Kidney (tissue), 14 donors: ENCODE results near the gene MORC3. TPM values are rescaled to one million over a fixed set of nuclear protein-coding genes. Genes with fewer than 3 reads are reported as not detected.
"Not testable (repeated sequence)": the region's sequence is repeated elsewhere in the genome, so short reads cannot be mapped to it uniquely, and the experiment has no call there.

Source experiments
- DNase-seq, 5 donors: peaks; one replicate each; pipeline ENCODE4 v3.0.0-alpha.2; 2013 to 2020
- FAIRE-seq: peaks from 2 replicates; lab custom pipeline; 2012; peaks lifted over from hg19 to GRCh38; lab: Jason Lieb, UNC
- H3K27ac ChIP-seq, 2 donors: one replicate each; pipeline ENCODE4 v1.7.0; 2013; ENCODE audit warnings: low read depth in 2 of 2, low read length in 2 of 2, inconsistent platforms in 1 of 2
- H3K27me3 ChIP-seq: one replicate; pipeline ENCODE4 v1.7.1; 2013; ENCODE audit warnings: low read length, inconsistent platforms; ENCODE audit not compliant: control insufficient read depth, insufficient read depth
- H3K36me3 ChIP-seq, 3 donors: one replicate each; pipeline versions ENCODE4 v1.7.0 to v1.7.1; 2013; ENCODE audit warnings: low read length in 3 of 3, control low read depth in 1 of 3, inconsistent platforms in 1 of 3; ENCODE audit not compliant: insufficient read depth in 3 of 3, control insufficient read depth in 2 of 3
- H3K4me1 ChIP-seq, 3 donors: one replicate each; pipeline versions ENCODE4 v1.7.0 to v1.7.1; 2013; ENCODE audit warnings: low read length in 3 of 3, inconsistent platforms in 1 of 3, low read depth in 1 of 3; ENCODE audit not compliant: control insufficient read depth in 2 of 3, insufficient read depth in 2 of 3
- H3K4me3 ChIP-seq, 3 donors: one replicate each; pipeline versions ENCODE4 v1.7.0 to v1.8.1; 2013; ENCODE audit warnings: low read length in 3 of 3, control low read depth in 1 of 3, inconsistent platforms in 1 of 3
- H3K9ac ChIP-seq, 3 donors: one replicate each; pipeline versions ENCODE4 v1.7.0 to v1.7.1; 2013; ENCODE audit warnings: low read length in 3 of 3, control low read depth in 1 of 3, inconsistent platforms in 1 of 3
- H3K9me3 ChIP-seq, 3 donors: one replicate each; pipeline versions ENCODE4 v1.7.0 to v1.7.1; 2013; ENCODE audit warnings: low read length in 3 of 3, control low read depth in 1 of 3, inconsistent platforms in 1 of 3; ENCODE audit not compliant: control insufficient read depth in 2 of 3, insufficient read depth in 1 of 3
- intact Hi-C: fragments of 100-400 bp; cut with DNase I; formaldehyde crosslinking; loops from one replicate; pipeline ENCODE4 v1.11.1; 2022
- polyA plus RNA-seq: library from polyadenylated mRNA; stranded (reverse); fragments of 350-450 nt; fragmentation: Illumina TruSeq; extraction: RNeasy Lipid Tissue Mini Kit (QIAGEN cat#74804); gene quantifications from one replicate; pipeline ENCODE4 v1.2.3, GENCODE V29; 2014; ENCODE audit warnings: low read depth, low replicate concordance; ENCODE audit not compliant: insufficient read depth
- total RNA-seq: library from RNA; stranded (reverse); fragmentation: NEBNext Ultra II Directional; extraction: Animal tissue kit (Norgen Biotek cat#: 25700); gene quantifications from one replicate; pipeline ENCODE4 v1.2.1, GENCODE V29; 2021
- TF ChIP-seq, protein P1 (sequence below): IDR thresholded peaks from 3 replicates; pipeline ENCODE4 v1.5.1; 2012; ENCODE audit warnings: mild to moderate bottlenecking, moderate library complexity, borderline replicate concordance; ENCODE audit not compliant: insufficient read depth; ENCODE audit errors: extremely low read depth
- donor health status: control.
- donor health status: control.
- donor health status: control.
- donor health status: control.
- donor health status: control.
- donor health status: DM: yes; HTN: yes; CAD: no.
- donor health status: Normal renal cell carcinoma (clear cell type).

MORC3 gene
- total and polyA plus RNA-seq, 2 donors from 2014 or later = 6.6 to 32.4 TPM

GRCh38 chr21:36396971-36397370 lies 77.0 kb downstream of the MORC3 start:
- Histone ChIP-seq H3K9me3 (no peaks in the 10 kb centered on the region), H3K27ac (no peak overlapping the region), H3K4me1 (no peaks in the 10 kb centered on the region), H3K36me3 (no peaks in the 10 kb centered on the region), H3K27me3 (no peaks in the 10 kb centered on the region), H3K4me3 (no peak overlapping the region), H3K9ac (no peak overlapping the region)
- intact Hi-C loops = no loop called here
- peak in 1 of 5 donors; percentile 33 for DNase-seq
- TF ChIP-seq, protein P1, sequence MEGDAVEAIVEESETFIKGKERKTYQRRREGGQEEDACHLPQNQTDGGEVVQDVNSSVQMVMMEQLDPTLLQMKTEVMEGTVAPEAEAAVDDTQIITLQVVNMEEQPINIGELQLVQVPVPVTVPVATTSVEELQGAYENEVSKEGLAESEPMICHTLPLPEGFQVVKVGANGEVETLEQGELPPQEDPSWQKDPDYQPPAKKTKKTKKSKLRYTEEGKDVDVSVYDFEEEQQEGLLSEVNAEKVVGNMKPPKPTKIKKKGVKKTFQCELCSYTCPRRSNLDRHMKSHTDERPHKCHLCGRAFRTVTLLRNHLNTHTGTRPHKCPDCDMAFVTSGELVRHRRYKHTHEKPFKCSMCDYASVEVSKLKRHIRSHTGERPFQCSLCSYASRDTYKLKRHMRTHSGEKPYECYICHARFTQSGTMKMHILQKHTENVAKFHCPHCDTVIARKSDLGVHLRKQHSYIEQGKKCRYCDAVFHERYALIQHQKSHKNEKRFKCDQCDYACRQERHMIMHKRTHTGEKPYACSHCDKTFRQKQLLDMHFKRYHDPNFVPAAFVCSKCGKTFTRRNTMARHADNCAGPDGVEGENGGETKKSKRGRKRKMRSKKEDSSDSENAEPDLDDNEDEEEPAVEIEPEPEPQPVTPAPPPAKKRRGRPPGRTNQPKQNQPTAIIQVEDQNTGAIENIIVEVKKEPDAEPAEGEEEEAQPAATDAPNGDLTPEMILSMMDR = no peak
- FAIRE-seq = no peak

DNA sequence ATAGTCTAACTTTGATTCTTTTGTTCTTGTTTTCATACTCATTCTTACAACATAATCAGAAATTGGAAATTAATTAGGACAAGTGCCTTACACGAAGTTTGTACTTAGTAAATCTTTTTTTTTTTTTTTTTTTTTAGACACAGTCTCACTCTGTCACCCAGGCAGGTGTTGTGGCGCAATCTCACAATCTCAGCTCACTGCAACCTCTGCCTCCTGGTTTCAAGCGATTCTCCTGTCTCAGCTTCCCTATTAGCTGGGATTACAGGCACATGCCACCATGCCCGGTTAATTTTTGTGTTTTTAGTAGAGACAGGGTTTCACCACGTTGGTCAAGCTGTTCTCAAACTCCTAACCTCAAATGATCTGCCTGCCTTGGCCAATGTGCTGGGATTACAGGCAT lies 77.6 kb downstream of the MORC3 start:
- H3K27ac ChIP-seq = no peak overlapping the region
- no peaks in the 10 kb centered on the region for H3K9me3 ChIP-seq
- H3K4me1 ChIP-seq = no peaks in the 10 kb centered on the region
- no peak overlapping the region for H3K4me3 ChIP-seq
- H3K9ac ChIP-seq = no peak overlapping the region
- FAIRE-seq = no peak
- no peaks in the 10 kb centered on the region for H3K27me3 ChIP-seq
- intact Hi-C loops = no loop called here
- TF ChIP-seq, protein P1 = no peak
- peak in 1 of 5 donors; percentile 4 for DNase-seq
- H3K36me3 ChIP-seq = no peaks in the 10 kb centered on the region

DNA sequence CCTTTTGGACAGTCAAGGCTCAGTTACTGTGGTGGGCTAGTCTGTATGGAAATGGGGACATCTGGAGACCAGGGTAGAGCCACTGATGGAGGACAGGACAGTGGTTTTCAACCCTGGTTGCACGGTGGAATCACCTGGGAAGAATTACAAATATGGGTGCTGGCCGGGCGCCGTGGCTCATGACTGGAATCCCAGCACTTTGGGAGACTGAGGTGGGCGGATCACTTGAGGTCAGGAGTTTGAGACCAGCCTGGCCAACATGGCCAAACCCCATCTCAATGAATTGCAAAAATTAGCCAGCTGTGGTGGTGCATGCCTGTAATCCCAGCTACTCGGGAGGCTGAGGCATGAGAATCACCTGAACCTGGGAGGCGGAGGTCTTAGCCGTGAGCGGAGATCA lies 79.7 kb downstream of the MORC3 start:
- H3K4me3 ChIP-seq, intact Hi-C loops, H3K4me1 ChIP-seq, FAIRE-seq, H3K9me3 ChIP-seq, H3K9ac ChIP-seq, H3K27me3 ChIP-seq, H3K27ac ChIP-seq, H3K36me3 ChIP-seq: not testable (repeated sequence)
- DNase-seq = peak in 1 of 5 donors; percentile 9

DNA sequence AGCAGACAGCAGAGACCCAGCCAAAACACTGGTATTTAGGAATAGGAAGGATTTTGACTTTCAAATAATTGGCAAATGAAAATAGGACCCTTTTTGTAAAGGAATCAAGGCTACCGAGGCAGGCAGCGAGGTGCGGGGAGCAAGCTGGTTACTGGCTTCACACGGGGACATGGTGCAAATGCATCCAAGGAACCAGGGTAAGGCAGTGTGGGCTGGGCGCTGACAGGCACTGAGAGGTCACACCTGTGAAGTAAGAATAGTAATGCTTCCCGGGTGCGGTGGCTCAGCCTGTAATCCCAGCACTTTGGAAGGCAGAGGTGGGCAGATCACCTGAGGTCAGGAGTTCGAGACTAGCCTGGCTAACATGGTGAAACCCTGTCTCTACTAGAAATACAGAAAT lies 80.7 kb downstream of the MORC3 start:
- Histone ChIP-seq H3K9ac (no peak overlapping the region), H3K4me3 (no peak overlapping the region), H3K27ac (no peak overlapping the region), H3K27me3 (no peaks in the 10 kb centered on the region), H3K36me3 (no peaks in the 10 kb centered on the region), H3K9me3 (no peaks in the 10 kb centered on the region), H3K4me1 (no peaks in the 10 kb centered on the region)
- DNase-seq = peak in 1 of 5 donors; percentile 23
- intact Hi-C loops = no loop called here
- TF ChIP-seq, protein P1 = no peak
- FAIRE-seq = no peak
